ENCODE data around the gene DLL4. TPM values are rescaled to one million over a fixed set of nuclear protein-coding genes. Genes with fewer than 3 reads are reported as not detected.

The DLL4 gene
- total and polyA plus RNA-seq, 2 donors: 5.2 to 5.9 TPM

DNA sequence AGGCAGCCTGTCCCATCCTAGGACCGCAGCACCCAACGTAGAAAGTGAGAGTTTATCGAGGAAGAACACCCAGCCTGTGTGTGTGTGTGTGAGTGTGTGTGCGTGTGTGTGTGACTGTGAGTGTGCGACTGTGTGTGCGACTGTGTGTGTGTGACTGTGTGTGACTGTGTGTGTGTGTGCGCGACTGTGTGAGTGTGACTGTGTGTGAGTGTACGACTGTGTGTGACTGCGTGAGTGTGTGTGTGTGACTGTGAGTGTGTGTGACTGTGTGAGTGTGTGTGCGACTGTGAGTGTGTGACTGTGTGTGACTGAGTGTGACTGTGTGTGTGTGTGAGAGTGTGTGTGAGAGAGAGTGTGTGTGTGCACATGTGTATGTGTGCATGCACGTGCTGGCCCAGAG is 15.1 kb upstream of the DLL4 start:
- Histone ChIP-seq H3K27ac (ENCODE audit: low read depth in 1 of 2, low read length in 1 of 2) (no peak overlapping the region), H3K4me1 (ENCODE audit: control insufficient read depth in 2 of 2, insufficient read depth in 2 of 2, low read length in 2 of 2) (peaks cover 0 to 20% of the 10 kb centered on the region in 2 donors), H3K27me3 (ENCODE audit: control insufficient read depth in 2 of 2, insufficient read depth in 1 of 2, low read length in 1 of 2) (peaks cover 0 to 2% of the 10 kb centered on the region in 2 donors), H3K36me3 (ENCODE audit: control insufficient read depth in 2 of 2, insufficient read depth in 2 of 2, low read length in 1 of 2) (no peaks in the 10 kb centered on the region), H3K4me3 (ENCODE audit: low read length in 2 of 2) (no peak overlapping the region), H3K9me3 (ENCODE audit: control insufficient read depth in 2 of 2, insufficient read depth in 1 of 2, low read length in 1 of 2) (no peaks in the 10 kb centered on the region)
- no peak for DNase-seq (ENCODE audit: low read depth in 6 of 9, low spot score in 9 of 9)
- 98% methylated on average over 12 of the region's 12 CpGs for WGBS

DNA sequence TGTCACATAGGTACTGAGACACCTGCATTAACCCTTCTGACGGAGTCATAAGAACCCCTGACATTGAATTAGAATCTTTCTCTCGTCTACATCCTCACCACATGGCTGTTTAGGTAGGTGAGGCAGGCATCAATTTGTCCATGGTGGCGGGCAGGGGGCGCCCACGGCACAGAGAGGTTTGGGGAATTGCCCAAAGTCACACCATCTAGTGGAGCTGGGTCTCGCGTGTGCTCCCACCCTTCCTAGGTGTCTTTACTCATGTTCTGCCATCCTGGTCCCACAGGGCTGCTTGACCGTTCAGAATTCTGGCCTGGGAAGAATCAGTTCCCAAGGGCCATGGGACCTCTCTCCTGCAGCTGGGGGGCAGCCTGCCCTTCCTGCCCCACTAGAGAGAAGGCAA is 14.7 kb upstream of the DLL4 start:
- H3K4me1 ChIP-seq (ENCODE audit: control insufficient read depth in 2 of 2, insufficient read depth in 2 of 2, low read length in 2 of 2): peaks cover 0 to 17% of the 10 kb centered on the region in 2 donors
- H3K4me3 ChIP-seq (ENCODE audit: low read length in 2 of 2): no peak overlapping the region
- H3K27me3 ChIP-seq (ENCODE audit: control insufficient read depth in 2 of 2, insufficient read depth in 1 of 2, low read length in 1 of 2): peaks cover 0 to 2% of the 10 kb centered on the region in 2 donors
- no peak overlapping the region for H3K27ac ChIP-seq (ENCODE audit: low read depth in 1 of 2, low read length in 1 of 2)
- no peak for DNase-seq (ENCODE audit: low read depth in 6 of 9, low spot score in 9 of 9)
- H3K9me3 ChIP-seq (ENCODE audit: control insufficient read depth in 2 of 2, insufficient read depth in 1 of 2, low read length in 1 of 2): no peaks in the 10 kb centered on the region
- H3K36me3 ChIP-seq (ENCODE audit: control insufficient read depth in 2 of 2, insufficient read depth in 2 of 2, low read length in 1 of 2): no peaks in the 10 kb centered on the region
- WGBS: 89% methylated on average over 8 of the region's 8 CpGs

DNA sequence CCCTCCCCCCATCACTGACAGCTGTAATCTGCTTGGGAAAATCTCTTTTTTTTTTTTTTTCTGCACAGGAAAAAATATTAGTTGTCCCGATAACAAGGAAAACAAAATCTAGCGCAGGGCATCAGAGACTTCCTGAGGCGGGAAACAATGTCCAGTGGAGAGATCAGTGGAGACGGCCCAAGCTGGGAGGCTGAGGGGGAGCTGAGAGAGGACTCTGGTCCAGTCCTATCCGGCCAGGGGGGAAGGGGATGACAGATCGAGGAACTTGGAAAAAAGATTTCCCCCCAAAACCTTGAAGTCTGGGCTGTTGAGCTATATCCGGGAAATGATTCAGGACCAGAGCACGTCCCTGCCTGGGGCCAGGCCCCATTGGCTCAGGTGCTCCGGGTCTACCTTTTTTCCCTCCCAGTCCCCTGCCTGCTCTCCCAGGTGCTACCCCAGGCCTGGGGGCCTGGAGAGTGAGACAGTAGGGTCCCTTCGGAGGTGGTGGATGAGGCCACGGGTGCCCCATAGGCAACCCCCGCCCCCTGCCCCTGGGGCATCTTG is 14.0 kb upstream of the DLL4 start:
- Histone ChIP-seq H3K27me3 (ENCODE audit: control insufficient read depth in 2 of 2, insufficient read depth in 1 of 2, low read length in 1 of 2) (peaks cover 0 to 2% of the 10 kb centered on the region in 2 donors), H3K36me3 (ENCODE audit: control insufficient read depth in 2 of 2, insufficient read depth in 2 of 2, low read length in 1 of 2) (no peaks in the 10 kb centered on the region), H3K4me3 (ENCODE audit: low read length in 2 of 2) (no peak overlapping the region), H3K9me3 (ENCODE audit: control insufficient read depth in 2 of 2, insufficient read depth in 1 of 2, low read length in 1 of 2) (no peaks in the 10 kb centered on the region), H3K4me1 (ENCODE audit: control insufficient read depth in 2 of 2, insufficient read depth in 2 of 2, low read length in 2 of 2) (peaks cover 0 to 12% of the 10 kb centered on the region in 2 donors), H3K27ac (ENCODE audit: low read depth in 1 of 2, low read length in 1 of 2) (no peak overlapping the region)
- no peak for DNase-seq (ENCODE audit: low read depth in 6 of 9, low spot score in 9 of 9)
- 96% methylated on average over 12 of the region's 12 CpGs for WGBS

DNA sequence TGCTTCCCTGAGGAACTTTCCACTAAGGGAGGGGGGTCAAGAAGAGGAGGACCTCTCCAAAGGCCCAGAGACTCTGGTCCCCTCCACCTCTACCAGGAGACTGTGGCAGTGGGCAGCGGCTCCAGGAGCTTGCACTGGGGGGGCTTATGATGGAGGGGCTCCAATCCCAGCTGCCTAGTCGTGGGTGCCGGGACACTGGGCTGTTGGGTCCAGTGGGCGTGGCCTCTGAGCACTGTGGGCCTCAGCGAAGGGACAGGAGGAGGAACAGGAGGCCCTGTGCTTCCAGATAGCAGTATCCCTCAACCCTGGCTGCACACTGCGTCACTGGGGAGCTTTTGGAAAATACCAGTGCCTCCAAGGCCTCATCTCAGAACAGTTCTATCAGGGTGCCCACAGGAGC is 13.5 kb upstream of the DLL4 start:
- Histone ChIP-seq H3K27me3 (ENCODE audit: control insufficient read depth in 2 of 2, insufficient read depth in 1 of 2, low read length in 1 of 2) (peaks cover 0 to 2% of the 10 kb centered on the region in 2 donors), H3K4me1 (ENCODE audit: control insufficient read depth in 2 of 2, insufficient read depth in 2 of 2, low read length in 2 of 2) (peaks cover 0 to 12% of the 10 kb centered on the region in 2 donors), H3K36me3 (ENCODE audit: control insufficient read depth in 2 of 2, insufficient read depth in 2 of 2, low read length in 1 of 2) (no peaks in the 10 kb centered on the region), H3K4me3 (ENCODE audit: low read length in 2 of 2) (no peak overlapping the region), H3K9me3 (ENCODE audit: control insufficient read depth in 2 of 2, insufficient read depth in 1 of 2, low read length in 1 of 2) (no peaks in the 10 kb centered on the region), H3K27ac (ENCODE audit: low read depth in 1 of 2, low read length in 1 of 2) (no peak overlapping the region)
- DNase-seq (ENCODE audit: low read depth in 6 of 9, low spot score in 9 of 9): no peak
- WGBS: 84% methylated on average over 6 of the region's 6 CpGs

DNA sequence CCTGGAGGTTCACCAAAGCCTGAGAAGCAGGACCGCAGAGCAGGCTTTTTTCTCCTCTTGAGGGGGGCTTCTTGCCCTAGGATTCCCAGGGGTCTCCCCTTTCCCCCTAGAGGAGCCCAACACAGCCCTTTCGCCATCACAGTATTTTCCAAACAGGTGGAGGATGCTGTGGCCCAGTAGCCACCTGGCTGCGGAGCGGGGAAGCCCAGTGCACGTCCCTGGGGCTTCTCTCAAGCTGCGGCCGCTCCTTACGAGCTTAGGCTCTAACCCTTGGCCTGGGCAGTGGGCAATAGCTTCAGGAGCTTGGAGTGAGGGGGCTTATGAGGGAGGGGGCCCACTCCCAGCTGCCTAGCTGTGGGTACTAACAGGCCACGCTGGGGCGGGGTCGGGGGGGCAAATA is 11.6 kb upstream of the DLL4 start:
- 86% methylated on average over 11 of the region's 11 CpGs for WGBS
- Histone ChIP-seq H3K4me3 (ENCODE audit: low read length in 2 of 2) (no peak overlapping the region), H3K9me3 (ENCODE audit: control insufficient read depth in 2 of 2, insufficient read depth in 1 of 2, low read length in 1 of 2) (no peaks in the 10 kb centered on the region)

DNA sequence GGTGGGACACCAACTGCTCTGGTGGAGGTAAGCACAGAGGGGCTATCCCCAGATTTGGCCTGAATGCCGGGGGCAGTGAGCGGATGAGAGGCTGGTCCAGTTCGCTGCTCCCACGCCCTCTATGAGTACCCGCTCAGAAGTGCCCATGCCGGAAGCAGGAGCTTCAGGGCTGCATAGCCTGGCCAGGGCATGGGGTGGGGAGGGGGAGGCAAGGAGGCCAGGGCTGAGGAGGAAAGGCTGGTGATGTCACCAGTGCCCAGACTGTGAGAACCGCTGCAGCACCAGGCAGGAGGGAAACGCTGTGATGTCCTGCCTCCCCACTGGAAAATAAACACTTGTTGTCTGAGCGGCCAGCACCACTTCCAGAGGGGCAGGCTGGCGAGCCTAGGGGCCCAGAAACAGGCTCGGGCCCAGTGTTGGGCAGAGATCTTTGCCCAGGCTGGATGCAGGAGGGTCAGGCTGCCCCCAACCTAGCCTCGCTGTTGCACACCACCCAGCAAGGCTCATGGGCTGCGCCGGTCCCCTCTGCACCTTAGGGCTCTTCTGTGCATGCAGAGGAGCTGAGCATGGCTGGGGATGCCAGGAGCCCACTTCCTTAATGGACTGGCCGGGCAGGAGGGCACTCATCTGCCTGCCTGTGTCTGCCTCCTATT is 10.9 kb upstream of the DLL4 start:
- WGBS: 95% methylated on average over 15 of the region's 15 CpGs
- H3K4me3 ChIP-seq (ENCODE audit: low read length in 2 of 2): no peak overlapping the region
- peaks cover 0 to 14% of the 10 kb centered on the region in 2 donors for H3K27me3 ChIP-seq (ENCODE audit: control insufficient read depth in 2 of 2, insufficient read depth in 1 of 2, low read length in 1 of 2)
- no peaks in the 10 kb centered on the region for H3K4me1 ChIP-seq (ENCODE audit: control insufficient read depth in 2 of 2, insufficient read depth in 2 of 2, low read length in 2 of 2)
- peaks cover 0 to 3% of the 10 kb centered on the region in 2 donors for H3K9me3 ChIP-seq (ENCODE audit: control insufficient read depth in 2 of 2, insufficient read depth in 1 of 2, low read length in 1 of 2)
- no peaks in the 10 kb centered on the region for H3K36me3 ChIP-seq (ENCODE audit: control insufficient read depth in 2 of 2, insufficient read depth in 2 of 2, low read length in 1 of 2)
- no peak for DNase-seq (ENCODE audit: low read depth in 6 of 9, low spot score in 9 of 9)
- peak overlapping the region in 1 of 2 donors; percentile 20 for H3K27ac ChIP-seq (ENCODE audit: low read depth in 1 of 2, low read length in 1 of 2)

More for the DNA sequence above, 11.6 kb upstream of the DLL4 start:
- H3K36me3 ChIP-seq (ENCODE audit: control insufficient read depth in 2 of 2, insufficient read depth in 2 of 2, low read length in 1 of 2): no peaks in the 10 kb centered on the region
- H3K27me3 ChIP-seq (ENCODE audit: control insufficient read depth in 2 of 2, insufficient read depth in 1 of 2, low read length in 1 of 2): peaks cover 0 to 7% of the 10 kb centered on the region in 2 donors
- no peak for DNase-seq (ENCODE audit: low read depth in 6 of 9, low spot score in 9 of 9)
- H3K27ac ChIP-seq (ENCODE audit: low read depth in 1 of 2, low read length in 1 of 2): no peak overlapping the region
- no peaks in the 10 kb centered on the region for H3K4me1 ChIP-seq (ENCODE audit: control insufficient read depth in 2 of 2, insufficient read depth in 2 of 2, low read length in 2 of 2)

DNA sequence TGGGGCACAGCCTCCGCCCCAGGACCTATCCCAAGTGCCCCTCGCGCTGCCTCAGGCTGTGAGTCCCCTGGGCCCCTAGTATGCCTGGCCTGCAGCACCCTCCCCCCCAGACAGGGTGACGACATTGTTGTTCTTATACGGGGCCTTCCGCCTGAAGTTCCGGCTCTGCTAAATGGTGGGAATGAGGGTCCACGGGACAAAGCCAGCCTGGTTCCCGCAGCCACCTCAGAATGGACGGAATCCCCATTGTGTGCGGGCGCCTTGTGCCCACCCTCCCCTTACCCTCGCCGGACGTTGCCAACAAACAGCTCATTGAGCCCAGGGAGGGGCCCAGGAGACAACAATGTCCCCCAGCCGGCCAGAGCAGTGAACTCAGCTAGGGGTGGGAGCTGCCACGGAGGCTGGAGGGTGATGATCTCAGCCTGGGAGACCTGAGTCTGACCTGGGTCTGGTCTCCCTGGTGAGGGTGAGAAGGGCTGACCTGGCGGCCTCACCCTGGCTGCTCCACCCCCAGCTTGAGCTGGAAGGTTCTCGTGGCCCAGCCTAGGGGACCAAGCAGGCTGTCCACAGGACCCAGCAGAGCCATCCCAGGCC is 10.2 kb upstream of the DLL4 start:
- Histone ChIP-seq H3K27me3 (ENCODE audit: control insufficient read depth in 2 of 2, insufficient read depth in 1 of 2, low read length in 1 of 2) (peaks cover 3 to 20% of the 10 kb centered on the region in 2 donors), H3K9me3 (ENCODE audit: control insufficient read depth in 2 of 2, insufficient read depth in 1 of 2, low read length in 1 of 2) (peaks cover 0 to 6% of the 10 kb centered on the region in 2 donors), H3K4me3 (ENCODE audit: low read length in 2 of 2) (no peak overlapping the region), H3K4me1 (ENCODE audit: control insufficient read depth in 2 of 2, insufficient read depth in 2 of 2, low read length in 2 of 2) (no peaks in the 10 kb centered on the region), H3K36me3 (ENCODE audit: control insufficient read depth in 2 of 2, insufficient read depth in 2 of 2, low read length in 1 of 2) (no peaks in the 10 kb centered on the region), H3K27ac (ENCODE audit: low read depth in 1 of 2, low read length in 1 of 2) (no peak overlapping the region)
- 95% methylated on average over 19 of the region's 19 CpGs for WGBS
- DNase-seq (ENCODE audit: low read depth in 6 of 9, low spot score in 9 of 9): no peak

DNA sequence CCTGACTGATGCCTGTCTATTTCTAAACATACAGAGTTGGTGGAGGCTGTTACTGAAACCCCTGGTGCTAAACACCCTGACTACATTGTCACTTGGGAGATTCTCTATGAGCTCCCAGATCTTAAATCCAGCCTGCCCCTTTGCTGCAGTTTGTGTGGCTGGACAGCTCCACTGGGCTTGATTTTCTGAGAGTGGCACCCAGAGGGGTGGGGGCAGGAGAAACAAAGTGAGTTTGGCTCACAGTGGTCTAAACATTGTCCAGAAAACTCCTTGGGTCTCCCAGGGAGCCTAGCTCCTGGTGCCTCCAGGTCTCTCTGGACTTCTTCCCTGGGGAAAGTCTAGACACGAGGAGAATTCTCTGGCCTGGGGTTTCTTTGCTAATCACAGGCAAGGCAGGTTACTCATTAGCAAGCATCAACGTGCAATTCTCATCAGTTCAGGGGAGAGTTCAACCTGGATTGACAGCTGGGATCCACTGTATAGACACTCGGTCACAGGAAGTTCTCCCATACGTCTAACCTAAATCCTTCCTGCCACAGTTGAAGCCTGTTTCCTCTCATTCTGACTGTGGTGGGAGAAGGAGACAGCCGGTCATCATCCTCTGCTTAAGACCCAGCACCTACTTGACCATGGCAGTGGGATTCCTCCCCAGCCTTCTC is 7.1 kb upstream of the DLL4 start:
- Histone ChIP-seq H3K36me3 (ENCODE audit: control insufficient read depth in 2 of 2, insufficient read depth in 2 of 2, low read length in 1 of 2) (no peaks in the 10 kb centered on the region), H3K27ac (ENCODE audit: low read depth in 1 of 2, low read length in 1 of 2) (no peak overlapping the region), H3K4me3 (ENCODE audit: low read length in 2 of 2) (no peak overlapping the region), H3K27me3 (ENCODE audit: control insufficient read depth in 2 of 2, insufficient read depth in 1 of 2, low read length in 1 of 2) (peaks cover 30 to 52% of the 10 kb centered on the region in 2 donors), H3K9me3 (ENCODE audit: control insufficient read depth in 2 of 2, insufficient read depth in 1 of 2, low read length in 1 of 2) (peaks cover 0 to 12% of the 10 kb centered on the region in 2 donors), H3K4me1 (ENCODE audit: control insufficient read depth in 2 of 2, insufficient read depth in 2 of 2, low read length in 2 of 2) (peaks cover 5 to 20% of the 10 kb centered on the region in 2 donors)
- 80% methylated on average over 5 of the region's 5 CpGs for WGBS
- no peak for DNase-seq (ENCODE audit: low read depth in 6 of 9, low spot score in 9 of 9)

DNA sequence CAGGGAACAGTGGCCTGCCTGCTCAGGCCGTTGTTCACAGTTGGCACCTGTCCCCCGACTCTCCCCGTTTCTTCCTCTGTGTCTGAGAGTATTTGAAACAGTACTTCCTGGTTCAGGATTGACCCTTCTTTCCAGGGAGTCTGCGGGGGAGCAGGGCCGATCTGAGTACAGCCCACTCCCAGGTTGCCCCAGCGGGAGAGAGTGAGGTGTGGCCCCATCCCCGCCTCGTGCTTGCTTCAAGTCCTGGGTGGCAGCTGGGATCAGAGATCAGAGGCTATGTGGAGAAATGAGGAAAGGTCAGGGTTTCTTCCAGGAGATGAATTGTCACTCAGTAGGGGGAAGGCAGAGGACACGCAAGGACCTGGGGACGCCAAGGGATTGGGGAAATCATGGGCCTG is 6.5 kb upstream of the DLL4 start:
- H3K27ac ChIP-seq (ENCODE audit: low read depth in 1 of 2, low read length in 1 of 2): no peak overlapping the region
- H3K36me3 ChIP-seq (ENCODE audit: control insufficient read depth in 2 of 2, insufficient read depth in 2 of 2, low read length in 1 of 2): no peaks in the 10 kb centered on the region
- H3K4me3 ChIP-seq (ENCODE audit: low read length in 2 of 2): no peak overlapping the region
- peaks cover 0 to 12% of the 10 kb centered on the region in 2 donors for H3K9me3 ChIP-seq (ENCODE audit: control insufficient read depth in 2 of 2, insufficient read depth in 1 of 2, low read length in 1 of 2)
- WGBS: 85% methylated on average over 10 of the region's 10 CpGs
- peaks cover 10 to 26% of the 10 kb centered on the region in 2 donors for H3K4me1 ChIP-seq (ENCODE audit: control insufficient read depth in 2 of 2, insufficient read depth in 2 of 2, low read length in 2 of 2)
- peaks cover 35 to 57% of the 10 kb centered on the region in 2 donors for H3K27me3 ChIP-seq (ENCODE audit: control insufficient read depth in 2 of 2, insufficient read depth in 1 of 2, low read length in 1 of 2)
- DNase-seq (ENCODE audit: low read depth in 6 of 9, low spot score in 9 of 9): no peak

Measured in thymus (tissue), 11 donors.